GM12875 (cell line): Measurements from ENCODE around the gene PHACTR1.

Experiments used
- H3K4me3 ChIP-seq: one replicate; pipeline ENCODE4 v1.5.1; 2011; ENCODE audit warnings: low read depth, low read length, control low read depth
- CTCF ChIP-seq: IDR thresholded peaks from 2 replicates; pipeline ENCODE4 v1.5.1; 2011; ENCODE audit warnings: low read depth, mild to moderate bottlenecking, control low read depth, inconsistent platforms, low read length, moderate library complexity, borderline replicate concordance; ENCODE audit not compliant: insufficient read depth

Gene PHACTR1

GRCh38 chr6:12716298-12716916 lies at the start of gene PHACTR1:
TSS of gene PHACTR1 (plus strand) at chr6:12716767.
- H3K4me3 ChIP-seq = no peak within 1 kb of the TSS
- no peak for TF ChIP-seq CTCF

- no peak overlapping the region for H3K4me3 ChIP-seq
- no peak for TF ChIP-seq CTCF
Measured at GRCh38 chr6:12666886-12667285, 49.7 kb upstream of the PHACTR1 start.

- TF ChIP-seq CTCF = no peak
Measured at GRCh38 chr6:12675931-12676330, 40.6 kb upstream of the PHACTR1 start.

GRCh38 chr6:12679341-12679740 lies 37.2 kb upstream of the PHACTR1 start:
- TF ChIP-seq CTCF = no peak
- H3K4me3 ChIP-seq = no peak overlapping the region

More at GRCh38 chr6:12675931-12676330, 40.6 kb upstream of the PHACTR1 start:
- H3K4me3 ChIP-seq = no peak overlapping the region

GRCh38 chr6:12693122-12693521 lies 23.4 kb upstream of the PHACTR1 start:
- H3K4me3 ChIP-seq = no peak overlapping the region
- TF ChIP-seq CTCF = no peak

- TF ChIP-seq CTCF = no peak
- H3K4me3 ChIP-seq = no peak overlapping the region
Measured at GRCh38 chr6:12698298-12698697, 18.3 kb upstream of the PHACTR1 start.

- no peak overlapping the region for H3K4me3 ChIP-seq
- TF ChIP-seq CTCF = no peak
Measured at GRCh38 chr6:12704946-12705345, 11.6 kb upstream of the PHACTR1 start.
